ENCODE data around the gene BPIFB4. TPM values are rescaled to one million over a fixed set of nuclear protein-coding genes. Genes with fewer than 3 reads are reported as not detected.

The BPIFB4 gene
- total RNA-seq, 6 experiments from 2014 or later, result not detected

- H3K27me3 Mint-ChIP-seq (ENCODE audit: insufficient read depth), result peaks cover 33% of the 10 kb centered on the region
Measured at GRCh38 chr20:33061658-33062028, 17.8 kb upstream of the BPIFB4 start.

GRCh38 chr20:33062105-33062824 lies 17.2 kb upstream of the BPIFB4 start:
- Mint-ChIP-seq H3K27me3 (ENCODE audit: insufficient read depth) (peaks cover 37% of the 10 kb centered on the region), H3K27ac (no peak overlapping the region), H3K9me3 (no peaks in the 10 kb centered on the region)

More at GRCh38 chr20:33061658-33062028, 17.8 kb upstream of the BPIFB4 start:
- Mint-ChIP-seq H3K27ac (no peak overlapping the region), H3K4me1 (ENCODE audit: low read depth) (no peaks in the 10 kb centered on the region), H3K4me3 (no peak overlapping the region), H3K9me3 (no peaks in the 10 kb centered on the region), H3K36me3 (ENCODE audit: low read depth) (no peaks in the 10 kb centered on the region)
- TF ChIP-seq CTCF (IDR thresholded peaks at IDR 0.05), result no peak
- DNase-seq, result no peak

GRCh38 chr20:33062825-33063149 lies 16.7 kb upstream of the BPIFB4 start:
- no peak overlapping the region for H3K4me3 Mint-ChIP-seq
- no peaks in the 10 kb centered on the region for H3K4me1 Mint-ChIP-seq (ENCODE audit: low read depth)
- H3K27ac Mint-ChIP-seq, result no peak overlapping the region
- H3K36me3 Mint-ChIP-seq (ENCODE audit: low read depth), result no peaks in the 10 kb centered on the region
- peaks cover 35% of the 10 kb centered on the region for H3K27me3 Mint-ChIP-seq (ENCODE audit: insufficient read depth)
- no peak for DNase-seq
- TF ChIP-seq CTCF (IDR thresholded peaks at IDR 0.05), result no peak
- no peaks in the 10 kb centered on the region for H3K9me3 Mint-ChIP-seq

More at GRCh38 chr20:33062105-33062824, 17.2 kb upstream of the BPIFB4 start:
- TF ChIP-seq CTCF (IDR thresholded peaks at IDR 0.05), result no peak
- Mint-ChIP-seq H3K4me1 (ENCODE audit: low read depth) (no peaks in the 10 kb centered on the region), H3K36me3 (ENCODE audit: low read depth) (no peaks in the 10 kb centered on the region), H3K4me3 (no peak overlapping the region)
- no peak for DNase-seq

GRCh38 chr20:33063271-33063670 lies 16.2 kb upstream of the BPIFB4 start:
- no peak for DNase-seq
- no peaks in the 10 kb centered on the region for H3K4me1 Mint-ChIP-seq (ENCODE audit: low read depth)
- no peak overlapping the region for H3K27ac Mint-ChIP-seq
- no peak for TF ChIP-seq CTCF (IDR thresholded peaks at IDR 0.05)
- no peaks in the 10 kb centered on the region for H3K36me3 Mint-ChIP-seq (ENCODE audit: low read depth)
- peaks cover 35% of the 10 kb centered on the region for H3K27me3 Mint-ChIP-seq (ENCODE audit: insufficient read depth)
- H3K9me3 Mint-ChIP-seq, result no peaks in the 10 kb centered on the region
- no peak overlapping the region for H3K4me3 Mint-ChIP-seq

- no peak overlapping the region for H3K4me3 Mint-ChIP-seq
- H3K4me1 Mint-ChIP-seq (ENCODE audit: low read depth), result no peaks in the 10 kb centered on the region
- no peak overlapping the region for H3K27ac Mint-ChIP-seq
- no peaks in the 10 kb centered on the region for H3K9me3 Mint-ChIP-seq
- TF ChIP-seq CTCF (IDR thresholded peaks at IDR 0.05), result no peak
- H3K27me3 Mint-ChIP-seq (ENCODE audit: insufficient read depth), result peaks cover 42% of the 10 kb centered on the region
- H3K36me3 Mint-ChIP-seq (ENCODE audit: low read depth), result no peaks in the 10 kb centered on the region
- DNase-seq, result no peak
Measured at GRCh38 chr20:33064572-33065287, 14.7 kb upstream of the BPIFB4 start.

Measured in HFFc6 (cell line).